HG02970 (cell line): ENCODE measurements around the gene MRPL11.
"Not testable (repeated sequence)": the region's sequence is repeated elsewhere in the genome, so short reads cannot be mapped to it uniquely, and the experiment has no call there.

Source experiments
- ATAC-seq: cut with Tn5 transposase; IDR thresholded peaks from one replicate; pipeline ENCODE4 v1.9.1; 2021; ENCODE audit warnings: mild to moderate bottlenecking, moderate library complexity, moderate number of reproducible peaks; ENCODE audit not compliant: unreplicated experiment, low FRiP score

Gene MRPL11

DNA sequence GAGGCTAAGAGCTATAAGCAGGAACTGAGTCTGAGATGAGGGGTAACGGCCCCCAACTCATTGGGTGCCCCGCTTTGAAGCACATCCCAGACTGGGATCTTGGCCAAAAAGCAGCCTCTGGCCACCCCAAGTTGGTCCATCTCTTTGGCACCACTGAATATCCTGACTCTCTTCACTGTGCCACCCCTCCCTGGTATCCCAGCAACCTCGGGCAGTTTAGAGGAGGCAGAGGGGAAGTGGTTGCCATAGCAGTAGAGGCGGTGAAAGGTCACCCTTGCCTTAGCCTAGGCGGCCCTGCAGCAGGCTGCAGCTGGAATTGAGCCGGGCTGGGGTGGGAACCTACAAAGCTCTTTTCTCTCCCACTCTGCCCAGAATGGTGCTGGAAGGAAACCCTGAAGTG, 29.1 kb upstream of the MRPL11 start:
- no peak for ATAC-seq

DNA sequence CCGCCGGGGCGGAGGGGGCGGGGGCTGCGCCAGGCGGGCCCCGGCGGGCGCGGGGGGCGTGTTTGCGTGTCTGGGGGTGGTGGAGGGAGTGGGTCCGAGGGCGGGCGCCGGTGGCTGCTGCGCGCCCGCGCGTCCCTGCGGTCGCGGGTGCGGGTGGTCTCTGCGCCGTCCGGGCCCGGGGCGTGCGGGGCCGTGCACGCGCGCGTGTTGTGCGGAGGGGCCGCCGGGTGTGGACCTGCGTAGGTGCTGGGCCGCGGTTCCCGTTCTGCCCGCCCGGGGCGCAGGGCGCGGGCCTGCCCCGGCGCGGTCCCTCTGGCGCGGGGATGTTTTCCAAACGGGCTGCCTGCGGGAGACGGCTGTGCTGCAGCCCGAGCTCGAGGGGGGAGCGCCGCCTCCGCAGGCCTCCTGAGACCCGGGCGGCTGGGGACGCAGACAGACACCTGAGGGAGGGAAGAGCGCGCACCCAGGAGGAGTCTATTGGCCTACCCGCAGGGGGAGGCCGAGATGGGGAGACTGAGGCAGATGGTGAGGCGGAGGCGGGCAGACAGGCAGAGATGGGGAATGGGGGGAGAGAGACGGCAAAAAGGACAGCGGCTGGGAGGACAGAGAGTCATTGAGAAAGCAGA, 28.5 kb upstream of the MRPL11 start:
- ATAC-seq = no peak

DNA sequence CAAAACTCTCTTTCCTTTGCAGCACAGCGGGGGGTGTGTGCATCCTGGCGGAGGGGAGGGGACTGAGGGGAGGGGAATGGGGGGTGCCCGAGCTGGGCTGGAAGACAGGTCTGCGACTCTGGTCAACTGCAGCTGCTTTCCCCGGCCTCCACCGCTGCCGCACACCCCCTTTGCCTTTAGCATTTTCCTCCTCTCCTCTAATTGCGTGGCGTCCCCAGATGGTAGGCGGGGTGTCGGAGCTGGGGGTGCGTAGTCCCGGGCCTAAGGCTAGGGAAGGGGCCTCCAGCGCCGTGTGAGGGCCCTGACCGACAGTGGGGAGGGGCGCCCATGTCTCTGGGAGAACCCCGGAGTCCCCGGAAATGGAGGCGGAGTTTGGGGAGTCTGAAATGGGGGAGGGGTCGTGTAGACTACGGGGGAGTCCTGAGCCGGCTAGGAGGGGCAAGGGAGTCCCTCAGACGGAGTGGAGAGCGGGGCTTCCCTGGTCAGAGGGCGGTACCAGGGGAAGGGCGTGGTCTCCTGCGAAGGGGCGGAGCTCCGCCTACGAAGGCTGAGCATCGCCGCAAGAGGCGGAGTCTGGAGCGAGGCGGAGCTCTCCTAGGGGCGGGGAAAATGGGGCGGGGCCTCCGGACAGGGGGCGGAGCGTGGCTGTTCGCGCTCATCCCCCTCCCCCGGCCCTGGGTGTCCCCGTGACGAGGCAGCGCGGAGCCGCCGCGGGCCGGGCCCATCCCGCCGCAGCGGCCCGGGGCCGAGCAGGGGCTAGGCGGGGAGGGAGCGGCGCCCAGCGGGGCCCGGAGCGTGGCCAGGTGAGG, 27.8 kb upstream of the MRPL11 start, which contains the start of gene PELI3:
PELI3 (plus strand) TSS at position 681 of the 809 bp plus-strand sequence. CDS start 1,224 bp downstream, outside the sequence.
- peak; percentile 81 for ATAC-seq

DNA sequence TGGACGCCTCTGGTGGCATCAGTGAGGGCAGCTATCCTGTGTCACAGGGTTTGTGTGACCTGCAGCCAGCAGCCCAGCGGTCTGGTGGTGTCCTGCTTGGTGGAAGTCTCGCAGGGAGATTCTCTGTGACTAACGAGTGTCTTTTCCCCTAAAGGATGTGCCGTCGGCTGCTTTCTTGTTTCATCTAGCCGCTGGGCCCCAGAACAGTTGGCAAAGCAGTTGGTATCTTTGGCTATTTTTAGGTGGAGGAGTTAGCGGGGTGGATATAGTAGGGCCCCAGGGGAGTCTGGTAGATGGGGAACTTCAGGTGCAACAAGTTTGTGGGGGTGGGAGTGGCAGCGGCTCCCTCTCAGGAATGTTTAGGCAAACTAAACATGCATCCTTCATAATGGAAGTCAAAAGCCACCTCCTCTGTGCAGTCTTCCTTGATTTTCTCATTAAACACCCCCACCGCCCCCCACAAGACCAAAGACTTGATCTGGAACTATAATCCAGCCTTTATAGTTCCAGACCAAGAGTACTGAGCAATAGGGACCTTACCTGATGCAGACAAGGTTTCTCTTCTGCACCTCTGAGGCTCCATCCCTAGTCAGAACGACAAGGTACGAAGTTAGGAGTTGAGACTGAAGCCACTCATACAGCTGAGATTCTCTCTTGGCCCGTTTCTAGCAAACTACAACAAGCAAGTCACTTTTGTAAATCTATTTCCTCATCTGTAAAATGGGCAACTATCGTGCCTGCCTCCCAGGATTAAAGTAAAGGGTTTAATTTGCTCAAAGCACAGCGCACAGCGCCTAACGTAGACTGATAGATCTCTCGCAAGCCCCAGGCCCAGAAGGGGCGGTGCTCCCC, 27.0 kb upstream of the MRPL11 start:
- ATAC-seq = no peak

DNA sequence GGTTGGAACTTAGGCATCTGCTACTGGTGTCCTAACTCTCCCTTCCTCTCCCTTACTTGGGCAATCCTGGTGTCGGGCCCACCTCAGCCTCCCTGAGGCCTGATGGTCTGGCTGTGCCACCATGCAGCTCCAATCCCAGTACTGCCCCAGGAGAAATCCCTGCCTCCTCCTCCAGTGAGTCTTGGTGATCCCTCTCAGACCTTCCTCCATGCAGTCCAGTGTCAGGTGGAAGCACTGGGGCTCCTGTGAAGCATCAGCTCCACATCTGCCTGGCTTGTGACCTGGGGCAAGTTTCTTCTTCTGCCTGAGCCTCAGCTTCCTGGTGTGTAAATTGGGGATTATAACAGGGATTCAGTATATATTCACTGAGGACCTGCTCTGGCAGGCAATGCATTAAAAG, 26.3 kb upstream of the MRPL11 start:
- no peak for ATAC-seq

DNA sequence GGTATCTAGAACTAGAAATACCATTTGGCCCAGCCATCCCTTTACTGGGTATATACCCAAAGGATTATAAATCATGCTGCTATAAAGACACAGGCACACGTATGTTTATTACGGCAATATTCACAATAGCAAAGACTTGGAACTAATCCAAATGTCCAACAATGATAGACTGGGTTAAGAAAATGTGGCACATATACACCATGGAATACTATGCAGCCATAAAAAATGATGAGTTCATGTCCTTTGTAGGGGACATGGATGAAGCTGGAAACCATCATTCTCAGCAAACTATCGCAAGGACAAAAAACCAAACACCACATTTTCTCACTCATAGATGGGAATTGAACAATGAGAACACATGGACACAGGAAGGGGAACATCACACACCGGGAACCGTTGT, 25.5 kb upstream of the MRPL11 start:
- ATAC-seq = not testable (repeated sequence)

DNA sequence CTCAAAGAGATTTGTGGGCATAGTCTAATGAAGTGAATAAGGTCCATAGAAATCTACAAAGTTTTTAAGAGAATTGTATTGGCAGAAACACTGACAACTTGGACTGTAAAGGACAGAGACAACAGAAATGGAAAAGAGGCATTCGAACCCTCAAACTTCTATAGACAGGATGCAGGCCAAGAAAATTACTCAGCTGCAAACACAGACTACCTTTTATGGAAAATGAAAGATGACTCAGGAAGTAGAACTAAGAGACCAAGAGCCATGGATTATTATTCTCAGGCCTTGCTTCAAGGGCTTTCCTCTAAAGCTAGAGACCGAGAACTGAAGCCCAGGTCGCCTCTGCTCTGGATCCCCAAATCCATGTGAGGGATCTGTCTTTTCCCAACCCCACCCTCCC, 24.3 kb upstream of the MRPL11 start:
- no peak for ATAC-seq

DNA sequence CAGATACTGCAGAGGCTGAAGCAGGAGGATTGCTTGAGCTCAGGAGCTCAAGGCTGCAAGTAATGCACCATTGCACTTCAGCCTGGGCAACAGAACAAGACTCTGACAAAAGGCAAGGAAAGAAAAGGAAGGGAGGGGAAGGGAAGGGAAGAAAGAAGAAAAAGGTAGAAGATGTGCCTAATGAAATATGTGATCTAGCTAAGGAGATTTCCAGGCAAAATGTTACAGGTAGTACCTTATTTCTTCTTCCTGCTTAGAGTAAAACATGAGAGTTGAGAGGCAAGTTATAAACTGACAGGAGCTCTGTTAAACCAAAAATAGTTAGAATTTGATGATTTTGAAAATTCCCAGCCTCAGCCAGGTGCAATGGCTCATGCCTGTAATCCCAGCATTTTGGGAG, 23.4 kb upstream of the MRPL11 start:
- no peak for ATAC-seq

DNA sequence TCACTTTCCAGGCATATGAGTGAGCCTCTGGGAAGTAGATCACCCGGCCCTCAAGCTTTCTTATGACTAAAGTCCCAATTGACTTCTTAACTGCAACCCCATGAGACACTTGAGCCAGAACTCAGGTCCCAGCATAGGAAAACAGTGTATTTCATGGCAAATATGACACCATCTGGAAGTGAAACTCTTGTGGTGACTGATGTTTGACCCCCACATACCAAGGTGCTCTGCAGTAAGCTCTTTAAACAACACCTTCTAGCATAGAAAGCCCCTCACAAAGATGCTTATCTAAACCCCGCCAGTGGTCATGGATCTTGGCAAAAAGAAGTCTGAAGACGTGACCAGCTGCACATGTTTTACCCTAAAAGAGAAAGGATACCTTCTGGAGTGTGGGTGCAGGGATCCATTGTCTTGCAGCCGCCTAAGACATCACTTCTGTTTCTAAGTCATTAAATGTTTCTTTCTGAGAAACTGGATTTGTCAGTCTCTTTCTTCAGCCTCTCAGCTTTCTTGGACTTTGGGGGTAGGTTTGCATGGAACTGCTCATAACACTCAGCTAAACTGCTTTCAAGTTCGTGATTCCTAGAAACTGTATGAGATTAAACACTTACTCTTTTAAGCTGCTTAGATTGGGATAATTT, 20.6 kb upstream of the MRPL11 start:
- no peak for ATAC-seq

DNA sequence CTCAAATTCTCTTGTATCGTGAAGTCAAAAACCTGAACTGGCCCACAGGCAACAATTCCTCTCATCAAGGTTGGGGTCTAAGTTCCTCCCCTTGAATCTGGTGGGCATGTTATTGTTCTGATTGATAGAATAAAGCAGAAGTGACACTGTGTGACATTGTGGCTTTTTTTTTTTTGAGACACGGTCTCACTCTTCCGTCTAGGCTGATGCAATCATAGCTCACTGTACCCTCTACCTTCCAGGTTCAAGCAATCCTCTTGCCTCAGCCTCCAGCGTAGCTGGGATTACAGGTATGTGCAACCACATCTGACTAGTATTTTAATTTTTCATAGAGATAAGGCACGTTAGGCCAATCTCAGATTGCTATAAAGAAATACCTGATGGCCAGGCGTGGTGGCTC, 19.2 kb upstream of the MRPL11 start:
- no peak for ATAC-seq

DNA sequence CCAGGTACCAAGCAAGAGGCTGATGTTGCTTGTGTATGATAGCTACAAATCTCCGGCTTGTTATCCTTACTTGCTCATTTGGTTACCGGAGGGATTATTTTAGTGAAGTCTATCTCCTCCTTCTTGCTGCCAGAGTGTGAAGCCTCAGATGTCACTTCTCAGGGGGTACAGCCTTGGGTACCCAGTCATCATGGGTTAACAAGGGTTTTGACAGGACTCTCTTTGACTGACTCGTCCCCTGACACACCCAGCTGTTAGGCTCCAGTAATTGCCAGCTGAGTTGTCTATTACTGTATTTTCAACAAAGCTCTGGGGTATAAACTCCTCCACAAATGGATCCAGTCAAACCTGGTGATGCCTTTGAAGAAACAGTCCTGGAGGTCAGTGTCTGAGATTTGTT, 16.2 kb upstream of the MRPL11 start:
- ATAC-seq = no peak

DNA sequence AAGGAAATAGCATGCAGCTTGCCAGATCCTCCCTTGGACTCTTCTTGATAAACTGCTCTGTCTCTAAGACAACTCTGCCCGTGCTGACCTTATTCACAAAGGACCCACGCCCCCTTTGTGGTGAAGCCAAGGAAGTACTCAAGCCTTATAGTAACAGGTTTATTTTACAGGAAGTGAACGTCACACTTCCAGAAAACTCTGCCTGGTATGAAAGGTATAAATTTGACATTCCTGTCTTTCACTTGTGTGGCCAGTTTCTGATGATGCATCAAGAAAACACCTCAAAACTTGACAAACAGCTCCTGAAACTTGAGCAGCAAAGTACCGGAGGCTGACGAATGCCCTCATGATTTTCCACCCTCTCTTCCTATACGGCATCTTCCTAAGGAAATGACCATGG, 15.6 kb upstream of the MRPL11 start:
- ATAC-seq = no peak

DNA sequence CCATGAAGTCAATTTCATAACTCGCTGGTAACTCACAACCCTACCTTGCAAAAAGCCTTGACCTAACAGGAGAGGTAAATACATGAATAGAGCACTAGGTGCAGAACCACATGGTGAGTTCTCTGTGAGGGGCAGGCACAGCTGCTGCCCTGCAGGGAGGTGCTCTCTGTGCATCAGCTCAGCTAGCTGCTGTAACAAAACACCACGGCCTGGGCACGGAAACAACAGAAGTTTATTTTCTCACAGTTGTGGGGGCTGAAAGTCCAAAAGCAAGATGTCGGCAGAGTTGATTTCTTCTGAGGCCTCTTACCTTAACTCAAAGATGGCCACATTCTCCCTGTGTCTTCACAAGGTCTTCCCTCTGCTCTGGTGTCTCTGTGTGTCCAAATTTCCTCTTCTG, 13.0 kb upstream of the MRPL11 start:
- ATAC-seq = no peak

DNA sequence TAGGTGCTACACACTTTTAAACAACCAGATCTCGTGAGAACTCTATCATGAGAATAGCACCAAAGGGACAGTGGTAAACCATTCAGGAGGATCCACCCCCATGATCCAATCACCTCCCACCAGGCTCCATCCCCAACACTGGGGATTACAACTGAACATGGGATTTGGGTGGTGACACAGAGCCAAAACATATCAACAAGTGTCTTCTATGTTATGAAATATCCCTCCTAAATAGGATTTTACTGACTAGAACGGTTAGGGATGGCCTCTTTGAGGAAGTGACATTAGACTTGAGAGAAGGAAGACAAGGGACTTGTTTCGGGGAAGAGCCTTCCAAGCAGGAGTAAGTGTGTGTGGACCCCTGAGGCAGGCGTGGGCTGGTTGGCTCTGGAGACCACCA, 11.9 kb upstream of the MRPL11 start:
- no peak for ATAC-seq

DNA sequence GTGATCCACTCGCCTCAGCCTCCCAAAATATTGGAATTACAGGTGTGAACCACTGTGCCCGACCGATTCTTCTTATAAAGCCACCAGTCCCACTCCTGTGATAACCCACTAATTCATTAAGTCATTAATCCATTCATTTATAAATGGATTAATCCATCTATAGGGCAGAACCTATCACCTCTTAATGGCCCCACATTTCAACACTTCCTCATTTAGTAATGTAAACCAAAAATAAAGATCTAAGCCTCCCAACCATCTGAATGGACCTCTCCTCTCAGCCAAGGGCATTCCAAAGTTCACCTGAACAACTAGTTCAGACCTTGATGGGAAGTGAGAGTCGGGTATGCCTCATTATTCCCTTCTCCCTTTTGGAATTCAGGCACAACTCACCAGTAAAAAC, 9.9 kb upstream of the MRPL11 start:
- ATAC-seq = no peak

DNA sequence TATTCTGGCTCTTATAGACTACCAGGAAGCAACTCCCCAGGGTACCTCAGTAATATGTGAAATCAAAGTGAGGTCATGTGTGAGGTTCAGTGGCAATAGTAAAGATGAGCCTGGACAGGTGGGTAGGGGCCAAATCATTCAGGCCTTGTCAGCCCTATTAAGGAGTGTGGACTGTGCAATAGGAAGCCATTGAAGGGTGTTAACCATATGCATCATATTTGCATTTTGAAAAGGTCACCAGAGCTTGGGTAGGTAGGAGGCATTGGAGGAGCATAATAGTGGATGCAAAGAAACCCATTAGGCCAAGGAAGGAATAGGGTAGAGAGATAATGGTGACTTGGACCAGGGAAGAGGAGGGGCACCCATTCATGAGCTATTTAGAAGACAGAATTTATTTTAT, 8.4 kb upstream of the MRPL11 start:
- no peak for ATAC-seq

DNA sequence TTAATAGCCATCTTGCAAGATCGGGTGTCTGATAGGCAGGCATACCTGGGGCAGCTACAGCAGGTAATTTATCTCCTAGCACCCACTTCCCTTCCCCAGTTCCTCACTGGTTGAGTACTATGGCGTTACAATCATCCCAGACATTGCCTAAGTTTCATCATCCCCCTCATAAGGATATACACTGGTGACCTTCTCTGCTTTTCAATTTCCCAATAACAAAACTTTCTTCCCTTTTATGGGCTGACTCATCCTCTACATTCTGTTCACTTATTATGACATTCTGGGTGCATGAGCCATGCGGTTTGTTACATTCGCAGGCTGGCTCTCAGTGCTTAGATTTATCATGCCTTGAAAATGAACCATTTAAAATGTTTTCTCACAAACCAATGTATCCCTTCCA, 5.0 kb upstream of the MRPL11 start:
- ATAC-seq = no peak

DNA sequence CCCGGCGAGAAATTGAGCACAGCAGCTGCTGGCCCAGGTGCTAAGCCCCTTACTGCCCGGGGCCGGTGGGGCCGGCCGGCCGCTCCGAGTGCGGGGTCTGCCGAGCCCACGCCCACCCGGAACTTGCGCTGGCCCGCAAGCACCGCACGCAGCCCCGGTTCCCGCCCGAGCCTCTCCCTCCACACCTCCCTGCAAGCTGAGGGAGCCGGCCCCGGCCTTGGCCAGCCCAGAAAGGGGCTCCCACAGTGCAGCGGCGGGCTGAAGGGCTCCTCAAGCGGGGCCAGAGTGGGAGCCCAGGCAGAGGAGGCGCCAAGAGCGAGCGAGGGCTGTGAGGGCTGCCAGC, 2.3 kb upstream of the MRPL11 start:
- ATAC-seq = not testable (repeated sequence)

DNA sequence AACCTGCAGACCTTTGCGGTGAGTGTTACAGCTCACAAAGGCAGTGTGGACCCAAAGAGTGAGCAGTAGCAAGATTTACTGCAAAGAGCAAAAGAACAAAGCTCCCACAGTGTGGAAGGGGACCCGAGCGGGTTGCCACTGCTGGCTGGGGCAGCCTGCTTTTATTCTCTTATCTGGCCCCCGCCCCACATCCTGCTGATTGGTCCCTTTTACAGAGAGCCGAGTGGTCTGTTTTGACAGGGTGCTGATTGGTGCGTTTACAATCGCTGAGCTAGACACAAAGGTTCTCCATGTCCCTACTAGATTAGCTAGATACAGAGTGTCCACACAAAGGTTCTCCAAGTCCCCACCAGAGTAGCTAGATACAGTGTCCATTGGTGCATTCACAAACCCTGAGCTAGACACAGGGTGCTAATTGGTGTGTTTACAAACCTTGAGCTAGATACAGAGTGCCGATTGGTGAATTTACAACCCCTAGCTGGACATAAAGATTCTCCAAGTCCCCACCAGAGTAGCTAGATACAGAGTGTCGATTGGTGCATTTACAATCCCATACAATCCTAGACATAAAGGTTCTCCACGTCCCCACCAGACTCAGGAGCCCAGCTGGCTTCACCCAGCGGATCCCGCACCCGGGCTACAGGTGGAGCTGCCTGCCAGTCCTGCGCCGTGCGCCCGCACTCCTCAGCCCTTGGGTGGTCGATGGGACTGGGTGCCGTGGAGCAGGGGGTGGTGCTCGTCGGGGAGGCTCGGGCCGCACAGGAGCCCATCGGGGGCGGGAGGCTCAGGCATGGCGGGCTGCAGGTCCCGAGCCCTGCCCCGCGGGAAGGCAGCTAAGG, 1.7 kb upstream of the MRPL11 start:
- not testable (repeated sequence) for ATAC-seq

DNA sequence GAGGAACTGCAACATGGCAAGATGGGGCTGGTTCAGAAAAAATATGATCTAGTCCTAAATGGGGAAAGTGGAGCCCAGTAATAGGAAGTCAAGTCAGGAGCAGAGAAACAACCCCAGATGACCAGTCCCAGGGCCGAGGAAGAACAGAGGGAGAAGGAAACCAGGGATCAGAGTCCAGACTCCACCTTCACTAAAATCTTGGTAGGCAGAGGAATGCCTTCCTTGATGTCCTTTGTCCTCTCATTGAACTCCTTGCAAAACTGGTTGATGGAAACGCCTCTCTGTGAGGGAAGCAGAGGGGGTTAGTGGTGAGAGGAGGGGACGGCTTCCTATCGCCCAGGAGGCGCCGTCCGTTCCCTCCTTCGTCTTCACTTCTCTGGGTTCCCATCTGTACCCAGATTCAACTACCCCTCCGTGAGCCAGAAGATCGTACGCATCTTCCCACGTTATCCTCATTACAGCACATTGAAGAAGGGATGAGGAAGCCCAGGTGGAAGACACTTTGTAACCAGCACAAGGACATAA, 607 bp downstream of the MRPL11 start:
- ATAC-seq = peak; percentile 11
